Stimulated activated CD8-positive, alpha-beta memory T cell treated with anti-CD3 and anti-CD28 coated beads, Interleukin-15, amount 100 ng/mL, for 4 hours (primary cell): Measurements from ENCODE around the gene TPPP3.

Experiments
- DNase-seq, 2 donors: peaks; one replicate each; pipeline ENCODE4 v3.0.0-alpha.2; 2020; ENCODE audit warnings: low read depth in 2 of 2

TPPP3 gene

DNA sequence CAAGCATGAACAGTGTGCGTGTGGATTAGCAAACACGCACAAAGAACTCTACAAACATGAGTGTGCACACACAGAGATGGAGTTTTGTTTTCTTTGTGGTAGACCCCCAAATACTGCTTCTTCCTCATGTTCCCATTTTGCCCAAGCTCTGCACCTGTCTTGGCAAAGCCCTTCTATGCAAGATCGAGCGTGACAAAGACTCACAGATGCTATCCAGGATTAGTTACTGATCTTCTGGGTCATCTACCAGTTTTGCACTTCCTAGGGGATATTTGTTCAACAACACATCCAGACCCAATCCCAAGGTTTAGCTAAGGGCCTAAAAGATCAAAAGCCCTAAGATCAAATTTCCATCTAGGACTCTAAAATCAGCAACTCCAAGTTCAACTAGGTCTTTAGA is 50.7 kb downstream of the TPPP3 start:
- no peak for DNase-seq

DNA sequence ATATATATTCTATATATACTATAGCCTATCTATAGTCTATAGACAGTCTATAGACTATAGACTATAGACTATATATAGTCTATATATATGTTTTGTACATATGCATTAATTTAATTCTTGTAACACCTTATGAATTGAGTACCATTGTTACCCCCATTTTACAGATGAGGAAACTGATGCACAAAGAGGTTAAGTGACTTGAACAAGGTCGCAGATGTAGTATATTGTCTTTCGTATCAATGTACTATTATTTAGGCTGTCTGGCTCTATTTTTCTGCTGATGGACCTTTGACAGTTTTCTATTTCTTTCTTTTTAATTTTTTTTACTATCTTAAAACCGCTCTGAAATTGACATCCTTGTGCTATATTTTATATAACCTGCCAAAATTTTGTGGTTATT is 52.0 kb downstream of the TPPP3 start:
- no peak for DNase-seq
